Measurements from ENCODE around the gene SH3RF3.

The SH3RF3 gene

GRCh38 chr2:109537565-109538222 is 408.7 kb downstream of the SH3RF3 start:
- DNase-seq = no peak

- no peak for DNase-seq
These were observed 409.5 kb downstream of the SH3RF3 start for GRCh38 chr2:109538546-109538945.

GRCh38 chr2:109542384-109542783 is 413.4 kb downstream of the SH3RF3 start:
- no peak for DNase-seq

GRCh38 chr2:109545828-109546713 is 417.1 kb downstream of the SH3RF3 start:
- DNase-seq = peak; percentile 26 to 57

GRCh38 chr2:109547280-109547679 is 418.3 kb downstream of the SH3RF3 start:
- DNase-seq = no peak

- DNase-seq = no peak
These were observed 420.1 kb downstream of the SH3RF3 start for GRCh38 chr2:109549016-109549590.

All from activated CD4-positive, alpha-beta T cell treated with anti-CD3 and anti-CD28 coated beads for 4 hours (primary cell).